HS-5 (cell line): ENCODE results near the gene TTC31.

Experiments used
- DNase-seq: peaks from one replicate; pipeline ENCODE4 v3.0.0-alpha.2; 2012; ENCODE audit warnings: low read depth

The TTC31 gene

DNA sequence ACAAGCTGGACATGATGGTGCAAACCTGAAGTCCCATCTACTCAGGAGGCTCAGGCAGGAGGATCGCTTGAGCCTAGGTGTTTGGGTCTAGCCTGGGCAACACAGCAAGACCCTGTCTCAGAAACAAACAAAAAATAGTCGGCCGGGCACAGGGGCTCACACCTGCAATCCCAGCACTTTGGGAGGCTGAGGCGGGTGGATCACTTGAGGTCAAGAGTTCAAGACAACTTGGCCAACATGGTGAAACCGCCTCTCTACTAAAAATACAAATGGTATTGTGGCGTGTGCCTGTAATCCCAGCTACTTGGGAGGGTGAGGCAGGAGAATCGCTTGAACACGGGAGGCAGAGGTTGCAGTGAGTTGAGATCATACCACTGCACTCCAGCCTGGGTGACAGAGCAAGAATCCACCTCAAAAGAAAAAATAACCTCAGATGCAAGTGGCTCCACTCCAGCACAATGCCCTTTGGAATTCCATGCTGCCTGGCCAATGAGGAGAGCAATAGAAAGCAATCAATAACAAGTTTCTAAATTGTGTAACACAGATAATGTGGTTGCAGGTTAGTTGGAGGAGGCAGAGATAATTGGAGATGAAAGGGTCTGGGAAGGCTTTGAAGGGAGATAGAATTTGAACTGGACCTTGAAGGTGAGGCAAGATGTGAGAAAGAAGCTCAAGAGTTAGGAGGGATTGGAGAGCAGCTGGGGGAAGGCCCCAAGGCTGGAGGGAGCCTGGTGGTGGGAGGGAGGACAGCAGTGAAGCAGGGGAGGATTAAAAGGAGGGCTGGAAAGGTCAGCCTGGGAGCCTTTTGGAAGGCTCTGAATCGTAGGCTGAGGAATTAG, 6.0 kb downstream of the TTC31 start:
- no peak for DNase-seq

DNA sequence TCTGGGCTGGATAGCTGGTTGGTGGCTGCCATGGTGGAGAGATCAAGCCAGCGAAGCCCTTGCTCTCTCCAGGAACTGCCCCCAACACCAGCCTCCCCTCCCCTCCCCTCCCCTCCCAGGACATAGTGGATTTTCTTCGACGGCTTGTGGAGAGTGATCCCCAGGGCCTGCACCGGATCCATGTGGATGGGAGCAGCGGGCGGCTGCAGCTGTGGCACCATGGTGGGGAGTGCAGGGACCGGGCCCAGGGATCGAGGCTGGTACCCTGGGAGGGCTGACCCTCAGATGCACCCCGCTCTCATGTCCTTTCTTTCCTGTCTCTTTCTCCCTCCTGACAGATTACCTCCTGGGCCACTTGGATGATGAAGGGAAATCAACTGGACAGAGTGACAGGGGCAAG, 7.0 kb downstream of the TTC31 start:
- DNase-seq: no peak

GRCh38 chr2:74491648-74492544, 9.0 kb downstream of the TTC31 start:
- DNase-seq: no peak

GRCh38 chr2:74493546-74493945, 10.7 kb downstream of the TTC31 start:
- DNase-seq: no peak

GRCh38 chr2:74495440-74495839, 12.6 kb downstream of the TTC31 start:
- no peak for DNase-seq

GRCh38 chr2:74496997-74497776, 14.3 kb downstream of the TTC31 start:
- DNase-seq: no peak

DNA sequence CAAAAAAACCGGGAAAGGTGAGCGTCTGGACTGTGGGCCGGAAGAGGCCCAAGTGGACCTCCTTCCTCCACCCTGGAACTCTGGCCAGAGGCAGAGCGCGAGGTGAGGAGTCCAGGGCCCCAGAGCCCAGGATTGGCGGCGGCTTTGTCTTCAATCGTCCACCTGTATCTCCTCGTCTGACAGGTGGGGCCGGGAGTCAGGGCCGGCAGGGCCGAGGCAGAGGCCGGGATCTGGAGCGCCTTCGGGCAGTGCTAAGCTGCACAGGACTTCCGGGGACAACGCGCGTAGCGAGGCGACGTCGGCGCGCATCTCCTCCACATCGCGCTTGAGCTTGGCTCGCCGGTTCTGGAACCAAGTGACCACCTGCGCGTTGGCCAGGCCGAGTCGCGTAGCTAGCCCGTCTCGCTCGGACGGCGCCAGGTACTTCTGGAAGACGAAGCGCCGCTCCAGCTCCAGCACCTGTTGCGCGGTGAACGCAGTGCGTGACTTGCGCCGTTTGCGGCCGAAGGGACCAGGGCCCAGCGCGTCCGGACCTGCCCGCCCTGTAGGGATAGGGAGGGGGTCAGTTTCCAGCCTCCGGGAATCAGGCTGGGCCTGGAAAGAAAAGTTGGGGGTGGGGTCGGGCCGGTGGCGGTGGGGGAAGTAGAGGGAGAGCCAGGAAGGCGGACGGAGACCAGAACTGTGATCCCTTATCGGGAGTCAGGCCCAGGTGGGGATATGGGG, 15.1 kb downstream of the TTC31 start:
- no peak for DNase-seq

- DNase-seq: peak; percentile 39
These were observed 15.8 kb downstream of the TTC31 start for GRCh38 chr2:74498500-74499266.

DNA sequence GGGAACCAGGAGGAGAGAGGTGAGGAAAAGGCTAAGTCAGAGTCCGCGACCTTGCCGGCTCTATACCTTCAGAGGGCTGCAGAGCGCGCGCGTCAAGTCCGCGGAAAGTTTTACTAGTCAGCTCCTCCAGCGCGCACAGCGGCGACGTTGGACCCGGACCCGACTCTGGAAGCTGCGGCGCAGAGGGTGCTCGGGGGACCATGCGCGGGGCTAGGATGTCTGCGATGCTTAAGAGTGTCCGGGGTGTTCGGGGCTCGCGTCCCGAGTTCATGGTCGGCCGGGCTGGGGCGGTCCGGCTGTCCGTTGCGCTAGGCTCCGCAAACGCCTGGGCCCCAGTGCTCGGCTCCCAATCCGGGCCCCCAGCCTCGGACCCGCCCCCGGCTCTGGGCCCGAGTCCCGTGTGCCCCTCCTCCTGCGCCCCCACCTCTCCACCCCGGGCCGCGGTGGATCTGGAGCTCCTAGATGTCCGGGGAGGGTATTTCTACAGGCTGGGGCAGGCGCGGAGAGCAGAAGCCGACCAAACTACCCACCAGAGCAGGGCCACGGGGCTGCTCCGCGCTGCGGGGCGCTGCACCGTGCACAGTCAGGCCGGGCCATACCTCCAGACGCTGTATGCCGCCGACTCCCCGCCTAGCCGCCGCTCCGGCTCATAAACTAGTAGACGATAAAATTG, 16.5 kb downstream of the TTC31 start, which contains the start of gene LBX2:
LBX2 (minus strand) TSS at position 337 of the 673 bp plus-strand sequence; CDS start at position 271, 66 bp downstream.
- DNase-seq: no peak

- DNase-seq: no peak
These were observed 17.2 kb downstream of the TTC31 start for GRCh38 chr2:74499940-74500577.

GRCh38 chr2:74500578-74500946, 17.7 kb downstream of the TTC31 start:
- DNase-seq: no peak

GRCh38 chr2:74501335-74502071, 18.6 kb downstream of the TTC31 start:
- DNase-seq: no peak

DNA sequence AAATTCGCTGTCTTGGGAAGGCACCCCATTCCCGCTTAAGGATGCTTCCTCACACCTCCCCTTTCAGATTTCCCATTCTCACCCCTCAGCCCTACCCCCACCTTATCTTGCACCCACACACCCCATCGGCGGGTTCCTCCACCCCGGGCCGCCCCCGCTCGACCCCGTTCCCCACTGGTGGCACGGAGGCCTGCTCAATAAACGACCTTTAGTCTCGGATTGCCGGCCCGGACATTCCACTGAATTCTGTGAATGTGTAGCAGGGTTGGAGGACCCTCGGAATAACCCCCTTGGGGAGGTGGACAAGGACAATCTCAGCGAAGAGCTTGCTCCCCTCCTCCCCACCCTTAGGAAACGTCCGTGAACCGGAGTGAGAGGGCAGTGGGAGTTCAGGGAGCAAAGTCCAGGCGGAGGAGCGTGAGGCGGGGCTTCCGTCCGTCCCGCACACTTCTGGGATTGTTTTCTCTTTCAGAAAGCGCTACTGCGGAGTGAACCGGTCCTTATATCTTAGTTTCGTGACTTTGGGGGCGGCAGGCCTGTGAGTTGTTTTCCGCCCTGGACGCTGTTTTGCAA, 19.4 kb downstream of the TTC31 start:
- DNase-seq: no peak

DNA sequence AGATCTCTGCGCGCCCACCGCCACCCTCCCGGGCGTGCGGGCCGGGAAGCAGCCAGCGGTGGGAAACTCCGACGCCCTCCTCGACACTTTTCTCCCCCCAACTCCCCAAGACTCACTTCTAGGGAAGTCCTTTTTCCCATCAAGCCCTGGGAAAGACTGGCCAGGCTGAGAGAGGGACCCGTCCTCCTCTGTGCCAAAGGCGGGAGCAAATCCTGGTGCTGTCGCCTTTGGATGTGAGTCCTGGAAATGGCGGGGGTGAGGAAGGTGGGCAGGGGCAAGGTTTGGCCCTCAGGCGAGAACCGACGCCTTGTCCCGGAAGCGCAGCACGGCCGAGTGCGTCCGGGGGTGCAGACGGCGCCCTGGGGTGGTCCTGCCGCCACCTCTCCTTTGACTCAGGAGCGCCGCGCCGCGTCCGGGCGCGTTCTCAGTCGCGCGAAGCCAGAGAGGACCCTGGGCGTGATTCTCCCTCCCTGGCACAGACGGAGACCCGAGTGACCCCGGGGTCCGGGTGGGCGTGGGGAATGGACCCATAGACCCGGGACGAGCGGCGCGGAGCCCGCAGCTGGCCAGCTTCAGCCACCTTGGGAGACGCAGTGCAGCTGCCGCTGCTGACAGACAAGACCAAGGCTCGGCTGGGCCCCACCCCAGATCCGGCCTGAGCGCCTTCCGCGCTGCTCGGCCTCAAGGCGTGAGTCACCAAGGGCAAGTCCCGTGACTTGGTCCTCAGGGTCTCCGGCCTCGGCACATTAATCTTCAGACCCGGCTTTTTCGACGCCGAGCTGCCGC, 20.0 kb downstream of the TTC31 start:
- DNase-seq: no peak

DNA sequence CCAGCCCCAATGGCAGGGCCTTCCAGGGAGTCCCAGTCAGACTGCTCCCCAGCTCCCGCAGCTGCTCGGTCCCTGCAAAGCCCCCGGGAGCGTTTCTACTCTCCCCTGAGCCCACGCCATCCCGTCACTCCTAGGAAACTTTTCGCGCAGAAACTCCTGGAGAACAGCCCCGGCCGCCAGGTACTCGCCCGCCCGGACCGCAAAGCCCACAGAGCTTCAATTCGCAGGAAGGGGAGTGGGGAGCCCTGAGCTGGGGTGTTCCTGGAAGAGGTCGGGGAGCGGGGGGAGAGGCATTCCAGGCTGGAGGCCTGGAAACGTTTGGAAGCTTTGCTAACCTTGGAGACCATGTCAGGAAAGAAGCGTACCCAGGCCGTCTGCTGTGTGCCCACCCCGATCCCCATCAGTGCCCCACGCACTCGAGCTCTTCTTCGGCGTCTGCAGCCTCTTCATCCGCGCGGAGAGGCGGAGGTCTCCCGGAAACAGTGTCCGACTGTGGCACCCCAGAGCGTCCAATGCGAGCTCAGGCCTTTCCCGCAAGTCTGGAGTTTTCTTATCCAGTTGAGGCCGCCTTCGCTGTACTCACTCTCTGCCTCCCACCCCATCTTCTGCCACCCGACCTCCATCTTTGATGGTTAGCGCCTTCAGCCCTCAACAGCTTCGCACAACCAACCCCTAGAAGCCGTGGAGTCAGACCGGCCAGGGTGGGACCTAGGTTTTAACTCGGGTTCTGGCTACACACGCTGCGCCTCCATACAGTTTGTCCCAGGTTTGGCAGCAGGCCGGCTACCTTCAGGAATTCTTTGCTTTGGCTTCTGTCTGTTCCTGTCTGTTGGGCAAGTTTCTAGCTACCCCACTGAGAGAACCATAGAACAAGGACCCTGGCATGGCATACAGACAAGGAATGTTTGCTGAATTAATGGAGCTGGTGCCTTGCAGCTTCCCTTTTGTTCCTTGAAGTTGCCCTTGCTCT, 20.9 kb downstream of the TTC31 start:
- DNase-seq: no peak

DNA sequence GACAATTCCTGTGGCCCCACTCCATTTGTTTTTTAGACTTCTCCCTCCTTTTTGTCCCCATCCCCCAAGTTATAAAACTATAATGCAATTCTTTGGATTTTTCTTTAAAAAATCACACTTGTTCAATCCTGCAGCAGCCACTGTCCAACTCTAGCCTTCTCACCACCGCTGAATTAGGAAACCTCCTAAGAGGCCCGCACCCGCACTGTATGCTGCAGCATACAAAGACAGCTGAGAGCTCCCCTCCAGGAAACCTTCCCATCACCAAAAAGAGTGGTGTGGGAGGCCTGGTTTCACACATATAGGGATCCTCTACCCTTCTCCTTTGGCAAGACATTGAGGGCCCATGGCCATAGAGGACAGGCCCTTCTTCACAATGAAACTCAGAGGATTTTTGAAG, 21.7 kb downstream of the TTC31 start:
- DNase-seq: no peak
